Retinal pigment epithelial cell (primary cell): ENCODE results near the gene SLC35F1.

Experiments used
- DNase-seq: peaks from one replicate; pipeline ENCODE4 v3.0.0-alpha.2; 2010; ENCODE audit warnings: low read depth
- H3K4me3 ChIP-seq: 2 replicates; pipeline ENCODE4 v1.5.1; 2011; ENCODE audit warnings: mild to moderate bottlenecking, low read length, control low read depth, moderate library complexity
- CTCF ChIP-seq: conservative IDR thresholded peaks from 2 replicates; pipeline ENCODE4 v1.5.1; 2011; ENCODE audit warnings: low read depth, low read length, control low read depth, inconsistent platforms

Gene SLC35F1

GRCh38 chr6:118318648-118319047 lies 411.6 kb downstream of the SLC35F1 start:
- no peak for DNase-seq
- H3K4me3 ChIP-seq = no peak overlapping the region
- no peak for TF ChIP-seq CTCF

- DNase-seq = no peak
- TF ChIP-seq CTCF = no peak
- H3K4me3 ChIP-seq = no peak overlapping the region
These were observed 412.4 kb downstream of the SLC35F1 start for GRCh38 chr6:118319416-118319815.

GRCh38 chr6:118319894-118320649 lies 413.0 kb downstream of the SLC35F1 start:
- H3K4me3 ChIP-seq = no peak overlapping the region
- DNase-seq = no peak
- TF ChIP-seq CTCF = no peak

- no peak for TF ChIP-seq CTCF
- no peak overlapping the region for H3K4me3 ChIP-seq
- DNase-seq = no peak
These were observed 413.6 kb downstream of the SLC35F1 start for GRCh38 chr6:118320652-118321051.

- TF ChIP-seq CTCF = no peak
- H3K4me3 ChIP-seq = no peak overlapping the region
- DNase-seq = no peak
These were observed 417.1 kb downstream of the SLC35F1 start for GRCh38 chr6:118324116-118324515.

- no peak for TF ChIP-seq CTCF
- DNase-seq = no peak
- H3K4me3 ChIP-seq = no peak overlapping the region
These were observed 418.3 kb downstream of the SLC35F1 start for GRCh38 chr6:118325220-118325860.

- no peak for TF ChIP-seq CTCF
- H3K4me3 ChIP-seq = no peak overlapping the region
- no peak for DNase-seq
These were observed 419.6 kb downstream of the SLC35F1 start for GRCh38 chr6:118326712-118327111.
